Ecto neural progenitor cell (in vitro differentiated cells): Measurements from ENCODE around the gene MEF2B.
"Not testable (repeated sequence)": the region's sequence is repeated elsewhere in the genome, so short reads cannot be mapped to it uniquely, and the experiment has no call there.

ENCODE experiments used
- DNase-seq: peaks from one replicate; pipeline ENCODE4 v3.0.0-alpha.2; 2018; ENCODE audit warnings: low spot score

The MEF2B gene

DNA sequence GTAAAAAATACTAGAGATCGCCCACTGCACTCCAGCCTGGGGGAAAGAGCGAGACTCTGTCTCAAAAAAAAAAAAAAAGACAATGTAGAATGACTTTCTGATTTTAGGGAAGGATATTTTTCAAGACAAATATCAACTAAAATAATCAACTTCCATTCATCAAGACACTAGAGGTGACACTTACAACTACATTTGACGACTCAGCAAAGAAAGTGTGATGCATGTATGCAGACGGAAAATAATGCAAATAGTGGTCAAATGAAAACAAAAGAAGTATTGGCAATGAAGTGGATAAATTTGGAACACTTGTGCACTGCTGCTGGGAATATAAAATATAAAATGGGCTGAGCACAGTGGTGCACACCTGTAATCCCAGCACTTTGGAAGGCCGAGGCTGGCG, 44.0 kb downstream of the MEF2B start:
- no peak for DNase-seq

DNA sequence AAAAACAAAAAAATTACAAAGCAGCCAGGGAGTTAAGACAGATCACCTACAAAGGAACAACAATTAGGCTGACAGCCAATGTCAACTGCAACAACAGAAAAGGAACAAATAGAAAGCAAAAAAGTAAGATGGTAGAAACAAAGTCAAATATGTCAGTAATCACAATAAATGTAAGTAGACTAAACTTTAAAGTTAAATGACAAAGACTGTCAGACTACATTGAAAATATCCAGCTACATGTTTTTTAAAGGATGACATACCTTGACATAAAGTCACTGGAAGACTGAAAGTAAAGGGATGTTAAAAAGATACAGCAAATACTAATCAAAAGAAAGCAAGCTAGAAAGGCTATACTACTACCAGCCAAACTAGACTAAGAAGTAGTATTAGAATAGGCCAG, 46.7 kb downstream of the MEF2B start:
- no peak for DNase-seq

DNA sequence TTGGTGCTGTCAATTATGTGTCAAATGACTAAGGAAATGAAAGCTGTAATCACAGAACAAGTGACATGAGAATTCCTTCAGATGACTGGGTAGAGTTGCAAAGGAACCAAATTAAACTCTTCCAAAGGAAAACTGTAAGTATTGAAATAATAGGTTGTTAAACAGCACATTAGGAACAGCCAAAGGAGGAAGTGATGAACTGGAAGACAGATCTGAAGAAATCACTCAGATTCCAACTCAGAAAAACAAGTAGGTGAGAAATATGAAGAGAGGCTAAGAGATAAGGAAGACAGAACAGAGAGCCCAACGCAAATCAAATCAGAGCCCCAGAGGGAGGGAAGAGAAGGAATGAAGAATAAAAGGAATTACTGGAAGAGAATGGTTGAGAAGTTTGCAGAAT, 47.2 kb downstream of the MEF2B start:
- DNase-seq = no peak

DNA sequence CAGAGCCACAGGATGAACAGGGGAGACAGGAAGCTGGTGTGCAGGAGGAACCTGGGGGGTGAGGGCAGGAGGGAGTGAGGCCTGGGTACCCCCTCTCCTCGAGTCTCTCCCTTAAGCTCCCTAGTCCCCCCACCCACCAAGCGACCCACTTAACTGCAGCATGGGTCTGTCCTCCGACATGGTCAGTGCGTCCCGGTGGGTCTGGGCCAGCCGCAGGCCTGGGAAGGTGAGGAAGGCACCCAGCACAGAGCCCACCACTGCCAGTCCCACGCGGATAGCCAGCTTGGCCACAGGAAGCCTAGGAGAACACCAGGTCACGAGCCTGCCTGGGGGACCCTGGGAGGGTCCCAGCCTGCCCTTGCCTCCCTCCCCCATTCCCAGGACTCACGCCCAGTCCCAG, 48.7 kb downstream of the MEF2B start:
- DNase-seq = no peak

DNA sequence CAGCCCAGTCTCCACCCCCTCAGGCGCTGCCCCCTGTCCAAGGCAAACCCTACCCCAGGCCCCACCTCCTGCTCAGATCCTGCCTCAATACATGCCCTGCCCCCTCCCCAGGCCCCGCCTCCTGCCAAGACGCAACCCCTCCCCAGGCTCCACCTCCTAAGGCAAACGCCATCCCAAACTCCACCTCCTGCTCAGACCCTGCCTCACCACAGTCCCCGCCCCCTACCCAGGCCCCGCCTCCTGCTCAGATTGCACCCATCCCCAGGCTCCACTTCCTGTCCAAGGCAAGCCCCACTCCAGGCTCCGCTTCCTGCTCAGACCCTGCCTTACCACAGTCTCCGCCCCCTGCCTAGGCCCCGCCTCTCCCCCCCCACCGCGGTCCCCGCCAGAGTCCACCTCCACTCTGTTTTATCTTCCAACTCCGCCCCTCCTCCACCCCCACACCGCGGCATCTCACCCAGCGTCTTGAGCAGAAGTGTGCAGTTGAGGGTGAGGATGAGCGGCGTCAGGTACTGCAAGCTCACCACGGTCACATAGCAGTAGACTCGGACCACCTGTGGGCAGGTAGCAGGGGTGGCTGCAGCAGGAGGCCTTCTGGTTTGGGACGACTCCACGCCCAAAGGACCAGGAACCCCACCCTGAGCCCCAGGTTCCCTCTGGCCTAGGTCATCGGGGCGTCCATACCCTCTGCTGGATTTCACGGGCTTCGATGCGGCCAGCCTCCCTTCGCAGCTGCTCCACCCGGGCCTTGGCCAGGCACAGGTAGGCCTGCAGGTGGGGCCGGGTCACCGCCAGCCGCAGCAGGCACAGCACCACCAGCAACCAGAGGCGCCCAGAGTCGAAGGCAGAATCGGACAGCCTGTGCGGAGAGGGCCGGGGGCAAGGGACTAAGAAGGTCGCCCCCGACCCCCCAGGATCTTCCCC, 49.5 kb downstream of the MEF2B start:
- peak; percentile 99 for DNase-seq

DNA sequence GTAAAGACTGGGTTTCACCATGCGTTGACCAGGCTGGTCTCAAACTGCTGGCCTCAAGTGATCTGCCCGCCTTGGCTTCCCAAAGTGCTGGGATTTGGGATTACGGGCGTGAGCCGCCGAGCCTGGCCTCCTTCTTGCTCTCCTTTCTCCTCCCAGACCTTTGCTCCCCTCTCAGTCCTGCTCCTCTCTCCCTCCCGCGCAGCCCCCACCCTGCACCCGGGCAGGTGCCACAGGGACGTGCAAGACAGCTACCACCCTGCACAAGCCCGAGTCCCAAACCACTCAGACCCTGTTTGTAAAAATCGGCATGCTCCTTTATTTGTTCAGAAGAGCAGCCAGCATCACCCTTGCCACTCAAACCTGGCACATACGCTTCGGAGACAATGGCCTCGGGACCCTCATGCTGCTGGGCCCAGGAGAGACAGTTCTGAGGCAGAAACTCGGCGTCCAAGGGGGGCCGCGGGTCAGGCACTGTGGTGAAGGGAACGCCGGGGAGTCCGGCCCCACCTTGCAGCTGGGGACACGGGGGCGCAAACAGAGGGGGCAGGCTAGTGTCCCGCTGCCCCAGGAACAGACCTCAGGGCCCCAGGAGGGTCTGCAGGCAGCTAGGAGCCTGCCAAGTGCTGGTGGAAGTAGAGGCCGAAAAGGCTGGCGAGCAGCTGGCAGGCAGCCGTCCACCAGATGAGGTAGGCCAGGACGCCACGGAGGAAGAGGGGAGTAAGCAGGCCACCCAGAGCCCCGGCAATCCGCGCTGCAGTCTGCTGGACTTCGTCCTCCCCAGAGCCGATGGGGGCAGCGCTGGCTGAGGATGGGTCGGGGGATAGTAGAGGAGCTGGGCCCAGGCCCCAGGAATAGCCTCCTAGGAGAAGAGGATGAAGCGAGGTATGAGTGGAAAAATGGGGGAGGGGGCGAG, 50.5 kb downstream of the MEF2B start:
- no peak for DNase-seq

DNA sequence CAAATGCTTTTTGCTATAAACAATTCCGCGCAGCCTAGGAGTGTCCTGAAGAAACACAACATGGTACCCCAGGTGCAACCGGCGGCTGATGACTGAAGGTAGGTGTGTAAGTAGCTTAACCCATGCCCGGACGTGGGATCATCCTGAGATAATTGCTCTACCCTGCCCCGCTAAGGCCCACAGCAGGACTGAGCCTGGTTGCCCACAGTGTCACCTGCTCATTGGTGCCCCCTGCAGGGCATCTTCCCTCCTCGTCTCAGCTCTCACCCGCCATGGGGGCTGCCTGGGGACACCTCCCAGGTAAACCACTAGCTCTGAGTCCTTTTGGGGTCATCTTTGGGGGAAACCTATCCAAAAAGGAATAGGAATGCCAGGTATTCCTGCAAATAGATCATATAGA, 54.1 kb downstream of the MEF2B start:
- peak; percentile 73 for DNase-seq

DNA sequence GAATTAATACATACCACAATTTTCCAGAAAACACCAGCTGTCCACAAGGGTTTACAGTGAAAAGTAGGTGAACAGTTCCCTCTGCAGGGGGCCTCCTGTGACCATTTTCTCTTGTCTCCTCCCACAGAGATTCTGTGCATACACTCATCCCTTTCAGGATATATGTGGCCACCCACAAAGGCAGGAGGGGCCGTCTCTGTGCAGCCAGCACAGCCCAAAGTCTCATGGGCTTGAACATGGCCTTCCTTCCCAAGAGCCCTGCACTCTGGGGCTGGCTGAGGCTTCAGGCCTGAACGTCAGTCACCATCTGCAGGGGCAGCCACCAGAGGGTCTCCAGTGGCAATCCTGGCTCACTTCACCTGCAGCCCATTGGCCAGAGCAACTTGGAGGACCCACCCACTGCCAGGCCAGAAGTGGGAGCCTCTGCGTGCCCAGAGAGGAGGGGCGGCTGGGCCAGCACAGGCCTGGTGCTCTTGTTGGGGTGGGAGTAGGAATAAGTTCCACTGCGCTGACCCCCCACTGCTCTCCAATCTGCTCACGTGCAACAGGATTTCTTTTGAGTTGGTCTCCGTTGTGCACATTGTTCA, 56.9 kb downstream of the MEF2B start:
- peak; percentile 74 for DNase-seq

DNA sequence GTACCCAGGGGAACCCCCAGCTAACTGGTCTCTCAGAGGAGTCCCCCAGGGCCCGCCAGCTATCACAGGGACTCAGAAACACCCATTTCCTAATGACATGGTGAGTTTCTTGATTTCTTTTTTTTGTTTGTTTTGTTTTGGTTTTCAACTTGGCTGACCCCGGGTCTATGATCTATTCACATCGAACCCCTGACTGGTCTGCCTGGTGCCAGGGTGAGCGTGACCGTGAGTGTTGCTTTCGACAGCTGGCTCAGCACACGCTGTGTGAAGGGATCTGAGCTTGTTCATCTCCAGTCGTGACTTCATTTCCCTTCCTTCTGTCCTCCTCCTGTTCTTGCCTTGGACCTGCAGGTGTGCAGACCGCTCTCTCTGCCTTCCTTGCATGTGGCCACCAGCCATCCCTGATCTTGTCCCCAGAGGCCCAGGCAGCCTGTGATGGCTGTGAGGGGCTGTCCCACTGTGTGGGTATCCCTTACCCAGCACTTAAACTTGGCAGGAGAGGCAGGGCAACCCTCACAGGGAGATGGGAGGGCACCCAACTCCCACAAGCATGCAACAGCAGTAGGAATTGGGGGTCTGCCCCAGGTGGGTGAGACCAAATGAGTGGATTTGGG, 58.0 kb downstream of the MEF2B start:
- DNase-seq = no peak

DNA sequence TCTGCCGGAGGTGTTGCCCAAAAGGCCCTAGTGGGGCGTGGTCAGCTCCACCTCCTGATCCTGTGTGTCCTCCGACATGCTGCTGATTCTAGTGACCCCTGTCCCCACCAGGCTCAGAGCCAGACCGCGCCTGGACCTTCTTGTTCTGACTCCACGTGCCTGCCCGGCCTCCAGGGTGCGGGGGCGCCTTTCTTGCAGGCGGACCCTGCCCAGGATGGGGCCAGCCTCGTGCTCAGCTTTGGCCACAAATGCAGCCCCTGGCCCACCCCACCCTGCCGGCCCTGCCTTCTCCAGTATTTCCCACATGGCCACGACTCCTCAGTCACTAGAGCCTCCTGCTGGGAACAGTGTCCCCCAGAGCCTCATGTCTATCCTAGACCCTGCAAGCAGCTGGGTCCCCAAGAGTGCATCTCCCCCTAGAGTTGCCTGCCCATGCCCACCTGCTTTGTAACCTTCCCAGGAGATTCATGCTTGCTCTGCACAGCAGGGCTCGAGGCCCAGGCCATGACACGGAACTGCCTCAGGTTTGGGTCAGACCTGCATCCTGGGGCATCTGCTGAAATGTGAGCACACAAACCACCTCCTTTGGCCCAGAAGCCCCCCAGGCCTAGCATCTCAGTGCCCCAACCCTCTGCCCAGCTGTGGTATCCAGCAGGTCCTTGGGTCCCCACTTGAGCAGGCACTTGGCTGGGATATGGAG, 58.8 kb downstream of the MEF2B start:
- no peak for DNase-seq

DNA sequence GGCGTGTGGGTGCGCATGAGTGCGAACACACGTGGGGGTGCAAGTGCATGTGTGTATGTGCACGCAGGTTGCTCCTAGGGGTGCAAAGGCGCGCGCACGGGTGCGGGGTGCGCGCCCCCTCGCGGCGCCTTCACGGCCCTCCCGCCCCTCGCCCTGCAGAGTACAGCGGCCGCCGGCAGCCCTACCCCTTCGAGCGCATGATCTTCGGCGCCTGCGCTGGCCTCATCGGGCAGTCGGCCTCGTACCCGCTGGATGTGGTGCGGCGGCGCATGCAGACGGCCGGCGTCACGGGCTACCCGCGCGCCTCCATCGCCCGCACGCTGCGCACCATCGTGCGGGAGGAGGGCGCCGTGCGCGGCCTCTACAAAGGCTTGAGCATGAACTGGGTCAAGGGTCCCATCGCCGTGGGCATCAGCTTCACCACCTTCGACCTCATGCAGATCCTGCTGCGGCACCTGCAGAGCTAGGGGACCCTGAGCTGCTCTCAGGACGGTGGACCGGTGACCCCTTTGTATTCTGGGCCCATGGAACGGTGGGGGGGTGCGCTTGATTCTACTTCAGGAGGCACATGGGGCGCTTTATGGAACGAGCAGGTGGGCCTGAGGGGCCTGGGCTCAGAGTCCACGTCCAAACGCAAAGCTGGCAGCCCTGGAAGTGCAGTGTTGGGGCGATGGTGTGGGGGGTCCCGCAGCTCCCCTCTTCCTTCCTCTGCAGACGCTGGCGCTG, 59.5 kb downstream of the MEF2B start:
- DNase-seq = peak; percentile 70

DNA sequence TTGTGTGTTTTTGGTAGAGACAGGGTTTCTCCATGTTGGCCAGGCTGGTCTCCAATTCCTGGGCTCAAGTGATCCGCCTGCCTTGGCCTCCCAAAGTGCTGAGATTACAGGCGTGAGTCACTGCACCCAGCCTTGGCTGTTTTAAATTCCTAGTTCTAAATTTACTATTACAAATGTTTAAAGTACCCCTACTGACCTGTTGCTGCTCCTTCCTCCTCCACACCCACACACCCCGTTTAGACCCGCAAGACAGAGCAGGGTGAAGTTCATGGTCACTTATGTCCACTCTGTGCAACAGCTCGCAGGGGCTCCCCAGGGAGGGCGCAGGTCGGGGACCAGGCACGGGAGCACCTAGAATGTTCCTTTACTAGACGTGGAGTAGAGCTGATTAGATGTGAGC, 60.5 kb downstream of the MEF2B start:
- no peak for DNase-seq

DNA sequence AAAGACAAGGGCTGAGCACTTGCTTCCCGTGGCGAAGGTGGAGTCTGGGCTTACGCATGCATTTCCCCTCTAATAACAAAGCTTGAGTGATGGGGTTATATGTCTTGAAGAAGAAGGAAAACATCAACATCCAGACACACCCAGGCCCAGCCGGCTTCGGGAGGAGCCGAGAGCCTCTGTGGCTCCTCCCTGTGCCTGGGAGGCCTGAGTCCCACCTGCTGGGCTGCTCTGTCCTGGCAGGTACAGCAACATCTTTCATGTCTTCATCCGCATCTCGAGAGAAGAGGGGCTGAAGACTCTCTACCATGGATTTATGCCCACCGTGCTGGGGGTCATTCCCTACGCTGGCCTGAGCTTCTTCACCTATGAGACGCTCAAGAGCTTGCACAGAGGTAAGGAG, 62.4 kb downstream of the MEF2B start:
- no peak for DNase-seq

DNA sequence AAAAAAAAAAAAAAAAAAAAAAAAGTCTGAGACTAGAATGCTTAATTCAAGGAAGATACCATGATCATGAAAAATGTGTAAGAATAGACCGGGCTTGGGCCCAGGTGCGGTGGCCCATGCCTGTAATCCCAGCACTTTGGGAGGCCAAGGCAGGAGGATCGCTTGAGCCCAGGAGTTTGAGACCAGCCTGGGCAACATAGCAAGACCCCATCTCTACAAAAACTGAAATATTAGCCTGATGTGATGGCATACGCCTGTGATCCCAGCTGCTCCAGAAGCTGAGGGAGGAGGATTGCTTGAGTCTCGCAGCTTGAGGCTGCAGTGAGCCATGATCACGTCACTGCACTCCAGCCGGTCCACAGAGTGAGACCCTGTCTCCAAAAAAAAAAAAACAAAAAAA, 63.1 kb downstream of the MEF2B start:
- not testable (repeated sequence) for DNase-seq

DNA sequence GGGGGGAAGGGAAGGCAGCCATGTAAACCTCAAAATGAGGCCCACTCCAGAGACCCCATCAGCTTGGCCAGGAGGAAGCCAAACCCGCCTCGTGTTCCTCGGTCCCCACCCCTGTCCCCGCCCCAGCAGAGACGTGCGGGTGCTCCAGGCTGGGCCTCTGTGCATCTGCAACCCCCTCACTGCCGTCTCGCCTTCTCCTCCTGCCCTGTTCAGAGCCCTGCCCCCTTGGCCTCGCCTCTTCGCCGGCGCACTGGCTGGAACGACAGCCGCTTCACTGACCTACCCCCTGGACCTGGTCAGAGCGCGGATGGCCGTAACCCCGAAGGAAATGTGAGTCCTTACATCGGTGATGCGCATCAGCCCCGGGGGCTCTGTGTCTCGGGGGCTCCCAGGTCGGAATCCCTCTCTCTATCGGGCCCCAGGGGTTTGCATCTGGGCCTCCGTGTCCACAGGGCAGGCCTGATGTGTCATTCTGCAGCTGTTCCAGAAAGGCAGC, 64.0 kb downstream of the MEF2B start:
- peak; percentile 81 for DNase-seq

DNA sequence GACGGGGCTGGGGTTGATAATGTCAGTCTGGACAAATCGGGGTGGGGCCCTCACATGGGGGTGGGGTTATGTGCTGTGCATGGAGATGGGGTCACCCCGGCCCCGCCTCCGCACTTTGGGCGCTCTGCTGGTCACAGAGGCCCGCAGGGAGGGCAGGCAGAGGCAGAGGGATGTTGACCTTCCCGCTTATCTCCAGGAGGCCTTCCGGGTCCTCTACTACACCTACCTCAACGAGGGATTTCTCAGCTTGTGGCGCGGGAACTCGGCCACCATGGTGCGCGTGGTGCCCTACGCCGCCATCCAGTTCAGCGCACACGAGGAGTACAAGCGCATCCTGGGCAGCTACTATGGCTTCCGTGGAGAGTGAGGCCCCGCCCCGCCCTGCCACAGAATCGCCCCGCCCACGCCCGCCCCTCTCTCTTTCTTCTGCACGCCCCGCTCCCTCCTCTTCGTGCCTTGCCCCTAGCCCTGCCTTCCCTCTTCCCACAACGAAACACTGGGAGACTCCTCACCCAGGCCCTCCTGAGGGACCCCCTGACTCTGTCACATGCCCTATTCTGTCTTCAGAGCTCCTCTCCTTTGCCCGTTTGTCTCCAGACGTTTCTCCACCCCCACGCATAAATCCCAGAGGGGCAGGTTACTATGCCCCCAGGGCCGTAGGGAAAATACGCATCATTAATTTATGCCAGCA, 64.6 kb downstream of the MEF2B start:
- peak; percentile 88 for DNase-seq

DNA sequence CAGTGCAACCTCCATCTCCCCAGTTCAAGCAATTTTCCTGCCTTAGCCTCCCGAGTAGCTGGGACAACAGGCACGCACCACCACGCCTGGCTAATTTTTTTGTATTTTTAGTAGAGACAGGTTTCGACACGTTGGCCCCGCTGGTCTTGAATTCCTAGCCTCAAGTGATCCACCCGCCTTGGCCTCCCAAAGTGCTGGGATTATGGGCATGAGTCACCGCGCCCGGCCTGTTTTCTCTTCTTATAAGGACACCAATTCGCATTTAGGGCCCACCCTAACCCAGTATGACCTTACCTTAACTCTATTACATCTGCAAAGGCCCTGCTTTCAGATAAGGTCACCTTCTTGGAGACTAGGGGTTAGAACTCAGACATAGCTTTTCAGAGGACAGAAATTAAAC, 66.9 kb downstream of the MEF2B start:
- no peak for DNase-seq

DNA sequence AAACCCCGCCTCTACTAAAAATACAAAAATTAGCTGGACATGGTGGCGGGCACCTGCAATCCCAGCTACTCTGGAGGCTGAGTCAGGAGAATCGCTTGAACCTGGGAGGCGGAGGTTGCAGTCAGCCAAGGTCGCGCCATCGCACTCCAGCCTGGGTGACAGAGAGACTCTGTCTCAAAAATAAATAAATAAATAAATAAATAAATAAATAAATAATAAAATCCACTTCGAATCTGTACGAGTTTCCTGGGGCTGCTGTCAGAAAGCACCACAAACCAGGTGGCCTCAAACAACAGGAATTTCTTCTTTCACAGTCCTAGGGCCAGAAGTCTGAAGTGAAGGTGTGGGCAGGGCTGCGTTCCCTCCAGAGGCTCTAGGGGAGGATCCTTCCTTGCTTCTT, 67.5 kb downstream of the MEF2B start:
- not testable (repeated sequence) for DNase-seq

DNA sequence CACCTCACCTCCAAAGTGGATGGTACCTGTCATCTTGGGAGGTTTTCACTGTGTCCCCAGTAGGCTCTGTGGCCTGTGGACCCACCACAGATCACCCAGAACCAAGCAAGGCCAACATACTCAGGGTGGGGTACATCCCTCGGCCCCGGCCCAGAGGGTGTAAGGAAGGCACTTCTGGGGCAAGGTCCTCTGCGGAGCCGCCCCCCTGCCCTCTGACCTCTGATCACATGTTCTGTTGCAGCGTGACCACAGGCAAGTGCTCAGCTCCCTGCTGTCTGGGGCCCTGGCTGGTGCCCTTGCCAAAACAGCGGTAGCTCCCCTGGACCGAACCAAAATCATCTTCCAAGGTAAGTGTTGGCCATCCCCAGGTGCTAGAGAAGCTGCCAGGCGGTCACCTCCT, 68.5 kb downstream of the MEF2B start:
- DNase-seq = no peak
